Ramos (cell line): ENCODE data around the gene GALNT1.

Source experiments
- in situ Hi-C: fragments of 300-500 bp; cut with MboI; formaldehyde crosslinking; loops from one replicate; pipeline ENCODE4 v1.14.3; 2022; ENCODE audit warnings: low sequenced_read_pairs; ENCODE audit not compliant: unreplicated experiment

The GALNT1 gene

GRCh38 chr18:35661483-35662146, 80.1 kb downstream of the GALNT1 start:
- in situ Hi-C loops = no loop called here

- in situ Hi-C loops = no loop called here
Measured at GRCh38 chr18:35662293-35663062, 80.9 kb downstream of the GALNT1 start.

- in situ Hi-C loops = no loop called here
Measured at GRCh38 chr18:35671966-35672603, 90.5 kb downstream of the GALNT1 start.

GRCh38 chr18:35672897-35673296, 91.4 kb downstream of the GALNT1 start:
- in situ Hi-C loops = no loop called here

- in situ Hi-C loops = no loop called here
Measured at GRCh38 chr18:35673682-35674081, 92.1 kb downstream of the GALNT1 start.

- in situ Hi-C loops = no loop called here
Measured at GRCh38 chr18:35680139-35680551, 98.6 kb downstream of the GALNT1 start.

- in situ Hi-C loops = no loop called here
Measured at GRCh38 chr18:35682281-35682867, 100.8 kb downstream of the GALNT1 start.

GRCh38 chr18:35683021-35683420, 101.5 kb downstream of the GALNT1 start:
- in situ Hi-C loops = no loop called here

GRCh38 chr18:35688757-35689156, 107.2 kb downstream of the GALNT1 start:
- in situ Hi-C loops = no loop called here

- in situ Hi-C loops = no loop called here
Measured at GRCh38 chr18:35689728-35690127, 108.2 kb downstream of the GALNT1 start.

GRCh38 chr18:35691625-35692024, 110.1 kb downstream of the GALNT1 start:
- in situ Hi-C loops = no loop called here

GRCh38 chr18:35692866-35693265, 111.3 kb downstream of the GALNT1 start:
- in situ Hi-C loops = no loop called here

GRCh38 chr18:35693829-35694228, 112.3 kb downstream of the GALNT1 start:
- in situ Hi-C loops = no loop called here

GRCh38 chr18:35694808-35695207, 113.3 kb downstream of the GALNT1 start:
- in situ Hi-C loops = no loop called here

GRCh38 chr18:35695384-35695783, 113.8 kb downstream of the GALNT1 start:
- in situ Hi-C loops = no loop called here

GRCh38 chr18:35695803-35696202, 114.3 kb downstream of the GALNT1 start:
- in situ Hi-C loops = no loop called here

- in situ Hi-C loops = no loop called here
Measured at GRCh38 chr18:35696307-35696706, 114.8 kb downstream of the GALNT1 start.

GRCh38 chr18:35697869-35698268, 116.3 kb downstream of the GALNT1 start:
- in situ Hi-C loops = no loop called here

GRCh38 chr18:35703043-35703688, 121.6 kb downstream of the GALNT1 start:
- in situ Hi-C loops = no loop called here

GRCh38 chr18:35705988-35706387, 124.4 kb downstream of the GALNT1 start:
- in situ Hi-C loops = no loop called here
